ENCODE measurements around the gene PDRG1.

DNA sequence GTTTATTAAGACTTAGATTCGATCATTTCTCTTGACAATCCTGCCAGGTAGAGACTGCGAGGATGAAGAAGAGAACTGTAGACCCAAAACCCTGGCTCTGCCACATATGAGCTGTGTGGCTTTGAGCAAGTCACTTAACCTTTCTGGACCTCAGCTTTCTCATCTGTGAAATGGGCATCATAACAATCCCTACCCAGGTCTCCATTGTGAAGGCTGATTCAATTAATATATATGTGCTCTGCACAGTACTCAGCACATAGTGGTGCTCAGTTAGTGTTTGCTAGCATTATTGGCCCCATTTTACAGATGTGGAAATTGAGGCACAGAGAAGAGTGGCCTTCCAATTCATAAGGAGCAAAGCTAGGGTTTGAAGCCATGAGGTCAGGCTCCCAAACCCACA lies 24.0 kb upstream of the PDRG1 start:
- TF ChIP-seq, protein P1, sequence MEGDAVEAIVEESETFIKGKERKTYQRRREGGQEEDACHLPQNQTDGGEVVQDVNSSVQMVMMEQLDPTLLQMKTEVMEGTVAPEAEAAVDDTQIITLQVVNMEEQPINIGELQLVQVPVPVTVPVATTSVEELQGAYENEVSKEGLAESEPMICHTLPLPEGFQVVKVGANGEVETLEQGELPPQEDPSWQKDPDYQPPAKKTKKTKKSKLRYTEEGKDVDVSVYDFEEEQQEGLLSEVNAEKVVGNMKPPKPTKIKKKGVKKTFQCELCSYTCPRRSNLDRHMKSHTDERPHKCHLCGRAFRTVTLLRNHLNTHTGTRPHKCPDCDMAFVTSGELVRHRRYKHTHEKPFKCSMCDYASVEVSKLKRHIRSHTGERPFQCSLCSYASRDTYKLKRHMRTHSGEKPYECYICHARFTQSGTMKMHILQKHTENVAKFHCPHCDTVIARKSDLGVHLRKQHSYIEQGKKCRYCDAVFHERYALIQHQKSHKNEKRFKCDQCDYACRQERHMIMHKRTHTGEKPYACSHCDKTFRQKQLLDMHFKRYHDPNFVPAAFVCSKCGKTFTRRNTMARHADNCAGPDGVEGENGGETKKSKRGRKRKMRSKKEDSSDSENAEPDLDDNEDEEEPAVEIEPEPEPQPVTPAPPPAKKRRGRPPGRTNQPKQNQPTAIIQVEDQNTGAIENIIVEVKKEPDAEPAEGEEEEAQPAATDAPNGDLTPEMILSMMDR (IDR thresholded peaks at IDR 0.05; ENCODE audit: low read length) = no peak
- TF ChIP-seq EZH2 (IDR thresholded peaks at IDR 0.05; ENCODE audit: borderline replicate concordance, low read length) = no peak

Measured in OCI-LY1 (cell line).